C4-2B (cell line): Measurements from ENCODE around the gene HSPBP1.

Experiments used
- ZFX ChIP-seq: fragments of 450-650 bp; IDR thresholded peaks from 2 replicates; pipeline ENCODE4 v1.6.1; 2017
- TF ChIP-seq, protein P1 (sequence below): fragments of 450-650 bp; conservative IDR thresholded peaks from 2 replicates; pipeline ENCODE4 v1.5.1; 2017; ENCODE audit warnings: mild to moderate bottlenecking

DNA sequence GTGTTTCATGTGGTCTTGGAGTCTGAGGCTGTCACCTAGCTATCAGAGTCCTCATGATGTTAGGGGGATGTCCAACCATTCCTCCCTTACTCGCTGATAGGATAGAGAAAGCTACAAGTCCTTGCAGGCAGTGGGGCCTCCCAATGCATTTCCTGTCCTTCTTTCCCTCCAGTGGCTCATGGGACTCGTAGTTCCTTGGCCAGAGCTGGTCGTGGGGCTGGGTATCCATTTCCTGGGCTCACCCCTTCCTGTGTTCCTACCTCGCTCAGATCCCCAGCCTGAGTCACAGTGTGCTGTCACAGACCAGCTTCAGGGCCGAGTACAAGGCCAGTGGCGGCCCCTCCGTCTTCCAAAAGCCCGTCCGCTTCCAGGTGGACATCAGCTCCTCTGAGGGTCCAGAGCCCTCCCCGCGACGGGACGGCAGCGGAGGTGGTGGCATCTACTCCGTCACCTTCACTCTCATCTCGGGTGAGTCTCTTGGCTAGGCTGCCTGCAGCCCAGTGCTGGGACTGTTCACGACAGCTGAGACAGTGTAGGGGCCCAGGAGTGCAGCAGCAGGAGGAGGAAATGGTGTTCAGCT is 26.2 kb upstream of the HSPBP1 start:
- TF ChIP-seq, protein P1, sequence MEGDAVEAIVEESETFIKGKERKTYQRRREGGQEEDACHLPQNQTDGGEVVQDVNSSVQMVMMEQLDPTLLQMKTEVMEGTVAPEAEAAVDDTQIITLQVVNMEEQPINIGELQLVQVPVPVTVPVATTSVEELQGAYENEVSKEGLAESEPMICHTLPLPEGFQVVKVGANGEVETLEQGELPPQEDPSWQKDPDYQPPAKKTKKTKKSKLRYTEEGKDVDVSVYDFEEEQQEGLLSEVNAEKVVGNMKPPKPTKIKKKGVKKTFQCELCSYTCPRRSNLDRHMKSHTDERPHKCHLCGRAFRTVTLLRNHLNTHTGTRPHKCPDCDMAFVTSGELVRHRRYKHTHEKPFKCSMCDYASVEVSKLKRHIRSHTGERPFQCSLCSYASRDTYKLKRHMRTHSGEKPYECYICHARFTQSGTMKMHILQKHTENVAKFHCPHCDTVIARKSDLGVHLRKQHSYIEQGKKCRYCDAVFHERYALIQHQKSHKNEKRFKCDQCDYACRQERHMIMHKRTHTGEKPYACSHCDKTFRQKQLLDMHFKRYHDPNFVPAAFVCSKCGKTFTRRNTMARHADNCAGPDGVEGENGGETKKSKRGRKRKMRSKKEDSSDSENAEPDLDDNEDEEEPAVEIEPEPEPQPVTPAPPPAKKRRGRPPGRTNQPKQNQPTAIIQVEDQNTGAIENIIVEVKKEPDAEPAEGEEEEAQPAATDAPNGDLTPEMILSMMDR = no peak
- TF ChIP-seq ZFX = no peak
